ENCODE results near the gene CHPT1.
"Not testable (repeated sequence)": the region's sequence is repeated elsewhere in the genome, so short reads cannot be mapped to it uniquely, and the experiment has no call there.

The CHPT1 gene

GRCh38 chr12:101729842-101730241 lies 32.4 kb downstream of the CHPT1 start:
- no peak for DNase-seq

- DNase-seq: no peak
Measured at GRCh38 chr12:101732318-101732717, 34.9 kb downstream of the CHPT1 start.

GRCh38 chr12:101733166-101733565 lies 35.7 kb downstream of the CHPT1 start:
- no peak for DNase-seq

GRCh38 chr12:101734482-101734881 lies 37.0 kb downstream of the CHPT1 start:
- DNase-seq: not testable (repeated sequence)

GRCh38 chr12:101737476-101737875 lies 40.0 kb downstream of the CHPT1 start:
- no peak for DNase-seq

GRCh38 chr12:101738920-101739665 lies 41.7 kb downstream of the CHPT1 start, which contains the start of gene SYCP3:
TSS of gene SYCP3 (minus strand) at chr12:101739462. CDS start at chr12:101737935, 1,527 bp downstream.
- no peak for DNase-seq

- DNase-seq: no peak
Measured at GRCh38 chr12:101740566-101740965, 43.1 kb downstream of the CHPT1 start.

GRCh38 chr12:101740980-101741379 lies 43.5 kb downstream of the CHPT1 start:
- DNase-seq: no peak

GRCh38 chr12:101743242-101743641 lies 45.8 kb downstream of the CHPT1 start:
- DNase-seq: no peak

GRCh38 chr12:101743724-101744472 lies 46.5 kb downstream of the CHPT1 start:
- DNase-seq: no peak

- no peak for DNase-seq
Measured at GRCh38 chr12:101745481-101745880, 48.0 kb downstream of the CHPT1 start.

GRCh38 chr12:101746196-101746595 lies 48.8 kb downstream of the CHPT1 start:
- no peak for DNase-seq

- DNase-seq: no peak
Measured at GRCh38 chr12:101746661-101747060, 49.2 kb downstream of the CHPT1 start.

- DNase-seq: no peak
Measured at GRCh38 chr12:101747697-101748096, 50.3 kb downstream of the CHPT1 start.

GRCh38 chr12:101748907-101749306 lies 51.5 kb downstream of the CHPT1 start:
- no peak for DNase-seq

- no peak for DNase-seq
Measured at GRCh38 chr12:101749657-101750056, 52.2 kb downstream of the CHPT1 start.

- no peak for DNase-seq
Measured at GRCh38 chr12:101750152-101750551, 52.7 kb downstream of the CHPT1 start.

GRCh38 chr12:101759396-101760047 lies 62.1 kb downstream of the CHPT1 start:
- no peak for DNase-seq

GRCh38 chr12:101761350-101761749 lies 63.9 kb downstream of the CHPT1 start:
- DNase-seq: no peak

- DNase-seq: no peak
Measured at GRCh38 chr12:101761781-101762180, 64.3 kb downstream of the CHPT1 start.

GRCh38 chr12:101763246-101763931 lies 65.9 kb downstream of the CHPT1 start:
- no peak for DNase-seq

GRCh38 chr12:101764051-101764792 lies 66.8 kb downstream of the CHPT1 start:
- no peak for DNase-seq
